Liver (tissue), 9 donors: Measurements from ENCODE around the gene MIER1. TPM values are rescaled to one million over a fixed set of nuclear protein-coding genes. Genes with fewer than 3 reads are reported as not detected.

ENCODE experiments used
- DNase-seq: peaks from one replicate; pipeline ENCODE4 v3.0.0-alpha.2; 2017; ENCODE audit warnings: low spot score
- H3K27ac ChIP-seq, 2 donors: one replicate each; pipeline ENCODE4 v1.7.0; 2013; ENCODE audit warnings: inconsistent platforms in 2 of 2, low read length in 2 of 2, control low read depth in 1 of 2, low read depth in 1 of 2, mild to moderate bottlenecking in 1 of 2
- H3K27me3 ChIP-seq, 4 donors: one replicate each; pipeline versions ENCODE4 v1.6.1 to v1.7.0; 2013; ENCODE audit warnings: low read length in 3 of 4, inconsistent platforms in 1 of 4, mild to moderate bottlenecking in 1 of 4, moderate library complexity in 1 of 4; ENCODE audit not compliant: control insufficient read depth in 4 of 4, insufficient read depth in 4 of 4
- H3K36me3 ChIP-seq, 4 donors: one replicate each; pipeline versions ENCODE4 v1.6.1 to v1.7.0; 2013; ENCODE audit warnings: low read length in 3 of 4, mild to moderate bottlenecking in 3 of 4, low read depth in 1 of 4, moderate library complexity in 1 of 4; ENCODE audit not compliant: control insufficient read depth in 4 of 4, insufficient read depth in 3 of 4
- H3K4me1 ChIP-seq, 4 donors: one replicate each; pipeline versions ENCODE4 v1.6.1 to v1.7.0; 2013; ENCODE audit warnings: low read length in 3 of 4, mild to moderate bottlenecking in 3 of 4, moderate library complexity in 1 of 4; ENCODE audit not compliant: control insufficient read depth in 4 of 4, insufficient read depth in 4 of 4
- H3K4me3 ChIP-seq, 3 donors: one replicate each; pipeline versions ENCODE4 v1.6.1 to v1.7.0; 2013; ENCODE audit warnings: low read length in 3 of 3, control low read depth in 1 of 3, low read depth in 1 of 3, mild to moderate bottlenecking in 1 of 3
- H3K9ac ChIP-seq, 2 donors: one replicate each; pipeline ENCODE4 v1.7.0; 2013; ENCODE audit warnings: low read length in 2 of 2, mild to moderate bottlenecking in 2 of 2, moderate library complexity in 2 of 2, control low read depth in 1 of 2, low read depth in 1 of 2
- H3K9me3 ChIP-seq, 4 donors: one replicate each; pipeline versions ENCODE4 v1.6.1 to v1.7.0; 2013; ENCODE audit warnings: low read length in 3 of 4; ENCODE audit not compliant: control insufficient read depth in 4 of 4
- EGR1 ChIP-seq, 2 donors: IDR thresholded peaks; 2 replicates each; pipeline ENCODE4 v1.6.1; 2016 to 2018; ENCODE audit warnings: antibody characterized with exemption in 2 of 2, low read depth in 2 of 2
- FOXA1 ChIP-seq: IDR thresholded peaks from 2 replicates; pipeline ENCODE4 v1.6.1; 2016; ENCODE audit warnings: antibody characterized with exemption
- GABPA ChIP-seq, 2 donors: IDR thresholded peaks in 1 of 2; conservative IDR thresholded peaks in 1 of 2; 2 replicates each; pipeline ENCODE4 v1.6.1; 2016; ENCODE audit warnings: antibody characterized with exemption in 2 of 2, mild to moderate bottlenecking in 1 of 2, moderate library complexity in 1 of 2
- HNF4G ChIP-seq: IDR thresholded peaks from 2 replicates; pipeline ENCODE4 v1.6.1; 2016; ENCODE audit warnings: antibody characterized with exemption
- JUND ChIP-seq, 2 donors: IDR thresholded peaks; 2 replicates each; pipeline ENCODE4 v1.6.1; 2016; ENCODE audit warnings: antibody characterized with exemption in 2 of 2
- NR2F2 ChIP-seq: IDR thresholded peaks from 2 replicates; pipeline ENCODE4 v1.6.1; 2016; ENCODE audit warnings: antibody characterized with exemption
- RAD21 ChIP-seq, 2 donors: IDR thresholded peaks; 2 replicates each; pipeline ENCODE4 v1.6.1; 2016; ENCODE audit warnings: antibody characterized with exemption in 2 of 2, mild to moderate bottlenecking in 2 of 2
- RXRA ChIP-seq, 2 donors: IDR thresholded peaks; 2 replicates each; pipeline ENCODE4 v1.6.1; 2017 to 2018; ENCODE audit warnings: antibody characterized with exemption in 2 of 2, mild to moderate bottlenecking in 1 of 2
- SP1 ChIP-seq: IDR thresholded peaks from 2 replicates; pipeline ENCODE4 v1.6.1; 2018; ENCODE audit warnings: antibody characterized with exemption, mild to moderate bottlenecking
- TAF1 ChIP-seq: conservative IDR thresholded peaks from 2 replicates; pipeline ENCODE4 v1.6.1; 2016; ENCODE audit warnings: antibody characterized with exemption, mild to moderate bottlenecking
- YY1 ChIP-seq: IDR thresholded peaks from 2 replicates; pipeline ENCODE4 v1.6.1; 2016; ENCODE audit warnings: antibody characterized with exemption, mild to moderate bottlenecking
- WGBS: extraction: QIAGEN DNeasy Blood & Tissue Kit; methylation state at CpG from one replicate; pipeline ENCODE4 v1.1.7; 2013; 5-methylcytosine and 5-hydroxymethylcytosine counted together
- polyA plus RNA-seq, 2 donors: library from polyadenylated mRNA; stranded (reverse) in 1 of 2; unstranded in 1 of 2; fragments of 200-250 nt in 1 of 2; fragments of >200 nt in 1 of 2; fragmentation: Nextera tagmentation in 1 of 2; extraction: Ambion mirVana in 1 of 2; gene quantifications; one replicate each; pipeline versions ENCODE4 v1.2.1 to v1.2.3, GENCODE V29; 2013 to 2015
- total RNA-seq, 2 donors: library from RNA; depleted of rRNA; stranded (reverse); fragments of >200 nt; gene quantifications; one replicate each; pipeline ENCODE4 v1.2.3, GENCODE V29; 2014
- TF ChIP-seq, protein P1 (sequence below): IDR thresholded peaks from 2 replicates; pipeline ENCODE4 v1.6.1; 2016; ENCODE audit warnings: antibody characterized with exemption
- TF ChIP-seq, protein P2 (sequence below): IDR thresholded peaks from 2 replicates; pipeline ENCODE4 v1.6.1; 2016; ENCODE audit warnings: antibody characterized with exemption, mild to moderate bottlenecking
- TF ChIP-seq, protein P3 (sequence below): IDR thresholded peaks from 2 replicates; pipeline ENCODE4 v1.6.1; 2016; ENCODE audit warnings: antibody characterized with exemption
- TF ChIP-seq, protein P4 (sequence below): fragments of 150-350 bp; IDR thresholded peaks from 2 replicates; pipeline ENCODE4 v1.5.1; 2017; ENCODE audit warnings: improper control_type of control experiment, low read depth, low read length; ENCODE audit not compliant: missing input control
- TF ChIP-seq, protein P5 (sequence below): IDR thresholded peaks from 2 replicates; pipeline ENCODE4 v1.6.1; 2016; ENCODE audit warnings: antibody characterized with exemption
- donor health status: healthy.
- donor health status: healthy.
- donor health status: healthy.
- donor health status: healthy.
- donor health status: healthy.

The MIER1 gene
- total and polyA plus RNA-seq, 4 donors = 7.3 to 23.2 (median 16.6) TPM

DNA sequence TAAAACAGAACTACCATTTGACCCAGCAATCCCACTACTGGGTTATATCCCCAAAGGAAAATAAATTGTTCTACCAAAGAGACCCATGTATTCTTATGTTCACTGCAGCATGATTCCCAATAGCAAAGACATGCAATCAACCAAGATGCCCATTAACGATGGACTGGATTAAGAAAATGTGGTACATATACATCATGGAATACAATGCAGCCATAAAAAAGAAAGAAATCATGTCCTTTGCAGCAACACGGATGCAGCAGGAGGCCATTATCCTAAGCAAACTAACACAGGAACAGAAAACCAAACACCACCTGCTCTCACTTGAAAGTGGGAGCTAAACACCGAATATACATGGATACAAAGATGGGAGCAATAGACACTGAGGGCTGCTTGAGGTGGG lies 85.0 kb downstream of the MIER1 start:
- Histone ChIP-seq H3K9ac (no peak overlapping the region), H3K4me3 (no peak overlapping the region), H3K9me3 (no peaks in the 10 kb centered on the region), H3K27me3 (no peaks in the 10 kb centered on the region), H3K4me1 (no peaks in the 10 kb centered on the region), H3K36me3 (peaks cover 5 to 28% (median 19%) of the 10 kb centered on the region in 4 donors), H3K27ac (no peak overlapping the region)
- WGBS = 97% methylated on average over 3 of the region's 3 CpGs
- TF ChIP-seq, protein P1, sequence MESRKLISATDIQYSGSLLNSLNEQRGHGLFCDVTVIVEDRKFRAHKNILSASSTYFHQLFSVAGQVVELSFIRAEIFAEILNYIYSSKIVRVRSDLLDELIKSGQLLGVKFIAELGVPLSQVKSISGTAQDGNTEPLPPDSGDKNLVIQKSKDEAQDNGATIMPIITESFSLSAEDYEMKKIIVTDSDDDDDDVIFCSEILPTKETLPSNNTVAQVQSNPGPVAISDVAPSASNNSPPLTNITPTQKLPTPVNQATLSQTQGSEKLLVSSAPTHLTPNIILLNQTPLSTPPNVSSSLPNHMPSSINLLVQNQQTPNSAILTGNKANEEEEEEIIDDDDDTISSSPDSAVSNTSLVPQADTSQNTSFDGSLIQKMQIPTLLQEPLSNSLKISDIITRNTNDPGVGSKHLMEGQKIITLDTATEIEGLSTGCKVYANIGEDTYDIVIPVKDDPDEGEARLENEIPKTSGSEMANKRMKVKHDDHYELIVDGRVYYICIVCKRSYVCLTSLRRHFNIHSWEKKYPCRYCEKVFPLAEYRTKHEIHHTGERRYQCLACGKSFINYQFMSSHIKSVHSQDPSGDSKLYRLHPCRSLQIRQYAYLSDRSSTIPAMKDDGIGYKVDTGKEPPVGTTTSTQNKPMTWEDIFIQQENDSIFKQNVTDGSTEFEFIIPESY = no peak
- TF ChIP-seq EGR1 (IDR thresholded peaks at IDR 0.05; ENCODE audit: low read depth in 2 of 2) (no peak), RXRA (IDR thresholded peaks at IDR 0.05) (no peak), FOXA1 (no peak), GABPA (IDR thresholded peaks at IDR 0.05 in 1 of 2, conservative IDR thresholded peaks at IDR 0.05 in 1 of 2) (no peak), YY1 (no peak), JUND (IDR thresholded peaks at IDR 0.05) (no peak), NR2F2 (no peak), SP1 (no peak), TAF1 (no peak), HNF4G (no peak), RAD21 (IDR thresholded peaks at IDR 0.05) (no peak)
- TF ChIP-seq, protein P2, sequence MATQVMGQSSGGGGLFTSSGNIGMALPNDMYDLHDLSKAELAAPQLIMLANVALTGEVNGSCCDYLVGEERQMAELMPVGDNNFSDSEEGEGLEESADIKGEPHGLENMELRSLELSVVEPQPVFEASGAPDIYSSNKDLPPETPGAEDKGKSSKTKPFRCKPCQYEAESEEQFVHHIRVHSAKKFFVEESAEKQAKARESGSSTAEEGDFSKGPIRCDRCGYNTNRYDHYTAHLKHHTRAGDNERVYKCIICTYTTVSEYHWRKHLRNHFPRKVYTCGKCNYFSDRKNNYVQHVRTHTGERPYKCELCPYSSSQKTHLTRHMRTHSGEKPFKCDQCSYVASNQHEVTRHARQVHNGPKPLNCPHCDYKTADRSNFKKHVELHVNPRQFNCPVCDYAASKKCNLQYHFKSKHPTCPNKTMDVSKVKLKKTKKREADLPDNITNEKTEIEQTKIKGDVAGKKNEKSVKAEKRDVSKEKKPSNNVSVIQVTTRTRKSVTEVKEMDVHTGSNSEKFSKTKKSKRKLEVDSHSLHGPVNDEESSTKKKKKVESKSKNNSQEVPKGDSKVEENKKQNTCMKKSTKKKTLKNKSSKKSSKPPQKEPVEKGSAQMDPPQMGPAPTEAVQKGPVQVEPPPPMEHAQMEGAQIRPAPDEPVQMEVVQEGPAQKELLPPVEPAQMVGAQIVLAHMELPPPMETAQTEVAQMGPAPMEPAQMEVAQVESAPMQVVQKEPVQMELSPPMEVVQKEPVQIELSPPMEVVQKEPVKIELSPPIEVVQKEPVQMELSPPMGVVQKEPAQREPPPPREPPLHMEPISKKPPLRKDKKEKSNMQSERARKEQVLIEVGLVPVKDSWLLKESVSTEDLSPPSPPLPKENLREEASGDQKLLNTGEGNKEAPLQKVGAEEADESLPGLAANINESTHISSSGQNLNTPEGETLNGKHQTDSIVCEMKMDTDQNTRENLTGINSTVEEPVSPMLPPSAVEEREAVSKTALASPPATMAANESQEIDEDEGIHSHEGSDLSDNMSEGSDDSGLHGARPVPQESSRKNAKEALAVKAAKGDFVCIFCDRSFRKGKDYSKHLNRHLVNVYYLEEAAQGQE = no peak
- TF ChIP-seq, protein P3, sequence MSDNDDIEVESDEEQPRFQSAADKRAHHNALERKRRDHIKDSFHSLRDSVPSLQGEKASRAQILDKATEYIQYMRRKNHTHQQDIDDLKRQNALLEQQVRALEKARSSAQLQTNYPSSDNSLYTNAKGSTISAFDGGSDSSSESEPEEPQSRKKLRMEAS = no peak
- TF ChIP-seq, protein P4, sequence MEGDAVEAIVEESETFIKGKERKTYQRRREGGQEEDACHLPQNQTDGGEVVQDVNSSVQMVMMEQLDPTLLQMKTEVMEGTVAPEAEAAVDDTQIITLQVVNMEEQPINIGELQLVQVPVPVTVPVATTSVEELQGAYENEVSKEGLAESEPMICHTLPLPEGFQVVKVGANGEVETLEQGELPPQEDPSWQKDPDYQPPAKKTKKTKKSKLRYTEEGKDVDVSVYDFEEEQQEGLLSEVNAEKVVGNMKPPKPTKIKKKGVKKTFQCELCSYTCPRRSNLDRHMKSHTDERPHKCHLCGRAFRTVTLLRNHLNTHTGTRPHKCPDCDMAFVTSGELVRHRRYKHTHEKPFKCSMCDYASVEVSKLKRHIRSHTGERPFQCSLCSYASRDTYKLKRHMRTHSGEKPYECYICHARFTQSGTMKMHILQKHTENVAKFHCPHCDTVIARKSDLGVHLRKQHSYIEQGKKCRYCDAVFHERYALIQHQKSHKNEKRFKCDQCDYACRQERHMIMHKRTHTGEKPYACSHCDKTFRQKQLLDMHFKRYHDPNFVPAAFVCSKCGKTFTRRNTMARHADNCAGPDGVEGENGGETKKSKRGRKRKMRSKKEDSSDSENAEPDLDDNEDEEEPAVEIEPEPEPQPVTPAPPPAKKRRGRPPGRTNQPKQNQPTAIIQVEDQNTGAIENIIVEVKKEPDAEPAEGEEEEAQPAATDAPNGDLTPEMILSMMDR = no peak
- TF ChIP-seq, protein P5, sequence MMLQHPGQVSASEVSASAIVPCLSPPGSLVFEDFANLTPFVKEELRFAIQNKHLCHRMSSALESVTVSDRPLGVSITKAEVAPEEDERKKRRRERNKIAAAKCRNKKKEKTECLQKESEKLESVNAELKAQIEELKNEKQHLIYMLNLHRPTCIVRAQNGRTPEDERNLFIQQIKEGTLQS = no peak
- DNase-seq = no peak

DNA sequence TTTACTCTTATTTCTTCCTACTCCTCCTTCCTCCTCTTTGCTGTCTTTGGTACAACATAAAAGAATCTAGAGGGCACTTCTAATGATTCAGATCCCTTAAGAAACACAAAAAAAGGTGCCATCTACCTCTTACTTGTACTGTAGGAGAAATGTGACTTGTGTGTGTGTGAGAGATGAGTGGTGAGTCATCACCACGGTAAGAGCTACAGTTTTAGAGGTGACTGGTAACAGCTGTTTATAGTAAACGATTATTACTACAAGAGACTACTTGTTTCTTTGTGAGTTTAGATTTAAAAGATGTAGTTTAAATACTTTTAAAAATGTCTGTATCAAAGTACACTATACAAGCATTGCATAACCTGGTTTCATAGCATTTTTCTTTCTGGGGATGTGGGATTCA lies 88.8 kb downstream of the MIER1 start:
- Histone ChIP-seq H3K9ac (no peak overlapping the region), H3K27me3 (no peaks in the 10 kb centered on the region), H3K4me3 (no peak overlapping the region), H3K36me3 (peaks cover 2 to 28% (median 19%) of the 10 kb centered on the region in 4 donors), H3K4me1 (no peaks in the 10 kb centered on the region), H3K9me3 (no peaks in the 10 kb centered on the region), H3K27ac (no peak overlapping the region)
- no peak for DNase-seq
- TF ChIP-seq, protein P3 = no peak
- TF ChIP-seq SP1 (no peak), GABPA (IDR thresholded peaks at IDR 0.05 in 1 of 2, conservative IDR thresholded peaks at IDR 0.05 in 1 of 2) (no peak), FOXA1 (no peak), EGR1 (IDR thresholded peaks at IDR 0.05; ENCODE audit: low read depth in 2 of 2) (no peak), YY1 (no peak)
- TF ChIP-seq, protein P4 = no peak
- TF ChIP-seq, protein P1 = no peak
- 71% methylated on average over 2 of the region's 2 CpGs for WGBS
